Adrenal gland (tissue), 19 donors: ENCODE results near the gene KXD1. TPM values are rescaled to one million over a fixed set of nuclear protein-coding genes. Genes with fewer than 3 reads are reported as not detected.

Experiments
- DNase-seq, 7 donors: peaks; one replicate each; pipeline ENCODE4 v3.0.0-alpha.2; 2019 to 2020
- H3K27ac ChIP-seq, 5 donors: fragments of 200-600 bp; sonication (generic) in 4 of 5; 1 replicate in 3 of 5; 2 replicates in 2 of 5; pipeline versions ENCODE4 v1.5.1 to v1.8.0; 2016 to 2020; ENCODE audit warnings: mild to moderate bottlenecking in 1 of 5
- H3K27me3 ChIP-seq: fragments of 200-600 bp; 2 replicates; pipeline ENCODE4 v1.8.0; 2021
- H3K36me3 ChIP-seq, 2 donors: fragments of 200-600 bp; replicated peaks in 1 of 2; 1 replicate in 1 of 2; 2 replicates in 1 of 2; pipeline versions ENCODE4 v1.5.1 to v1.8.0; 2018 to 2022
- H3K4me1 ChIP-seq, 2 donors: fragments of 200-600 bp; replicated peaks in 1 of 2; 1 replicate in 1 of 2; 2 replicates in 1 of 2; pipeline versions ENCODE4 v1.5.1 to v1.8.0; 2018 to 2021
- H3K4me3 ChIP-seq, 4 donors: fragments of 200-600 bp; sonication (generic) in 3 of 4; one replicate each; pipeline ENCODE4 v1.5.1; 2016 to 2018
- H3K9me3 ChIP-seq, 3 donors: fragments of 200-600 bp; sonication (generic) in 1 of 3; replicated peaks in 1 of 3; 1 replicate in 2 of 3; 2 replicates in 1 of 3; pipeline versions ENCODE4 v1.5.1 to v1.8.0; 2016 to 2021
- CTCF ChIP-seq, 6 experiments: fragments of 450-650 bp in 4 of 6; fragments of 200-600 bp in 2 of 6; sonication (generic) in 1 of 6; IDR thresholded peaks; 1 replicate in 5 of 6; 2 replicates in 1 of 6; pipeline versions ENCODE4 v1.5.1 to v1.8.0; 2016 to 2021; ENCODE audit warnings: antibody characterized with exemption in 6 of 6, mild to moderate bottlenecking in 2 of 6, moderate library complexity in 1 of 6
- POLR2A ChIP-seq, 2 donors: fragments of 450-650 bp; IDR thresholded peaks; one replicate each; pipeline ENCODE4 v1.6.1; 2017; ENCODE audit warnings: antibody characterized with exemption in 2 of 2, mild to moderate bottlenecking in 2 of 2, moderate library complexity in 1 of 2
- WGBS, 4 donors: extraction: QIAGEN DNeasy Blood & Tissue Kit in 2 of 4; methylation state at CpG; one replicate each; pipeline versions ENCODE4 v1.1.5 to v1.1.7; 2013 to 2017; 5-methylcytosine and 5-hydroxymethylcytosine counted together
- intact Hi-C, 2 donors: fragments of 100-400 bp; cut with DNase I; formaldehyde crosslinking; loops; one replicate each; pipeline versions ENCODE4 v1.14.1 to v1.15.0; 2022 to 2023
- long read RNA-seq, 10 donors: library from polyadenylated mRNA in 3 of 10; unstranded in 2 of 10; stranded (forward) in 1 of 10; transcript quantifications; one replicate each; pipeline ENCODE4 v2.0.0 and lab custom pipeline, GENCODE V29; 2021 to 2026
- polyA plus RNA-seq, 3 donors: library from polyadenylated mRNA; stranded (reverse); fragments of 200-250 nt in 2 of 3; fragments of 350-450 nt in 1 of 3; fragmentation: Illumina TruSeq in 1 of 3; extraction: RNeasy Lipid Tissue Mini Kit (QIAGEN cat#74804) in 1 of 3; gene quantifications; one replicate each; pipeline ENCODE4 v1.2.3, GENCODE V29; 2013 to 2014
- total RNA-seq, 9 donors: library from RNA; depleted of rRNA in 4 of 9; stranded (reverse); fragments of >200 nt in 4 of 9; fragments of 120-200 nt in 1 of 9; fragmentation: NEBNext Ultra II Directional in 1 of 9; extraction: Animal tissue kit (Norgen Biotek cat#: 25700) in 1 of 9; gene quantifications; one replicate each; pipeline versions ENCODE4 v1.1.0 to v1.2.4, GENCODE V29; 2013 to 2023
- donor health status: healthy with polysubstance abuse.
- donor health status: Bipolar disorder and iron deficiency.
- donor health status: DM: yes; HTN: yes; CAD: no.
- donor health status: DM: no; HTN: no; CAD: no.
- donor health status: DM: no; HTN: no; CAD: no.
- donor health status: DM: yes; HTN: yes; CAD: no.

Gene KXD1
- total RNA-seq (100 to 1,000 TPM in 3 of 9 donors, 10 to 100 TPM in 6; 57.7 to 165 (median 83.3) TPM), polyA plus RNA-seq (100 to 1,000 TPM in 1 of 3 donors, 10 to 100 TPM in 2; 74.2 to 120 (median 79.4) TPM)
- long read RNA-seq, donor 1, transcript KXD1-205 (4 exons, 686 nt): minor isoform, 7 of 35 reads
- long read RNA-seq, donor 1, transcript KXD1-201 (5 exons, 1,426 nt): major isoform, 23 of 35 reads
- long read RNA-seq, donor 1, partial matches to known transcripts: 0 of 35 reads
- long read RNA-seq, donor 1, other reads (novel, unspliced or antisense): 0 of 35 reads
- long read RNA-seq, donor 2, transcript KXD1-201 (5 exons, 1,426 nt): major isoform, 8 of 33 reads
- long read RNA-seq, donor 2, partial matches to known transcripts: 20 of 33 reads
- long read RNA-seq, donor 2, other reads (novel, unspliced or antisense): 0 of 33 reads
- long read RNA-seq, donor 3, transcript KXD1-201 (5 exons, 1,426 nt): major isoform, 17 of 66 reads
- long read RNA-seq, donor 3, partial matches to known transcripts: 41 of 66 reads
- long read RNA-seq, donor 3, other reads (novel, unspliced or antisense): 0 of 66 reads
- long read RNA-seq, donor 4, transcript KXD1-201 (5 exons, 1,426 nt): major isoform, 52 of 62 reads
- long read RNA-seq, donor 4, partial matches to known transcripts: 1 of 62 reads
- long read RNA-seq, donor 4, other reads (novel, unspliced or antisense): 3 of 62 reads
- long read RNA-seq, donor 5, transcript KXD1-201 (5 exons, 1,426 nt): major isoform, 92 of 119 reads
- long read RNA-seq, donor 5, partial matches to known transcripts: 4 of 119 reads
- long read RNA-seq, donor 5, other reads (novel, unspliced or antisense): 12 of 119 reads
- long read RNA-seq, donor 6, transcript KXD1-201 (5 exons, 1,426 nt): major isoform, 18 of 29 reads
- long read RNA-seq, donor 6, partial matches to known transcripts: 1 of 29 reads
- long read RNA-seq, donor 6, other reads (novel, unspliced or antisense): 6 of 29 reads
- long read RNA-seq, donor 7, transcript KXD1-201 (5 exons, 1,426 nt): major isoform, 10 of 31 reads
- long read RNA-seq, donor 7, partial matches to known transcripts: 17 of 31 reads
- long read RNA-seq, donor 7, other reads (novel, unspliced or antisense): 0 of 31 reads
- long read RNA-seq, donor 8, transcript KXD1-201 (5 exons, 1,426 nt): major isoform, 20 of 31 reads
- long read RNA-seq, donor 8, transcript KXD1-205 (4 exons, 686 nt): minor isoform, 9 of 31 reads
- long read RNA-seq, donor 8, partial matches to known transcripts: 0 of 31 reads
- long read RNA-seq, donor 8, other reads (novel, unspliced or antisense): 0 of 31 reads
- long read RNA-seq, donor 9, transcript KXD1-205 (4 exons, 686 nt): minor isoform, 5 of 57 reads
- long read RNA-seq, donor 9, transcript KXD1-201 (5 exons, 1,426 nt): major isoform, 19 of 57 reads
- long read RNA-seq, donor 9, partial matches to known transcripts: 26 of 57 reads
- long read RNA-seq, donor 9, other reads (novel, unspliced or antisense): 0 of 57 reads
- long read RNA-seq, donor 10, transcript KXD1-201 (5 exons, 1,426 nt): major isoform, 6 of 9 reads
- long read RNA-seq, donor 10, partial matches to known transcripts: 0 of 9 reads
- long read RNA-seq, donor 10, other reads (novel, unspliced or antisense): 0 of 9 reads

- intact Hi-C loops: no loop called here
- TF ChIP-seq POLR2A (IDR thresholded peaks at IDR 0.05): peak; percentile 76 to 77
- no peak for TF ChIP-seq CTCF (IDR thresholded peaks at IDR 0.05)
- H3K4me1 ChIP-seq: peaks cover 6 to 12% of the 10 kb centered on the region in 2 donors
- peak within 1 kb of the TSS; percentile 46 to 87 (median 66) for H3K4me3 ChIP-seq
- H3K27me3 ChIP-seq: no peaks in the 10 kb centered on the region
- 1 to 6% (median 2%) methylated on average over 4 to 58 of the region's 58 CpGs for WGBS, 4 donors
- H3K9me3 ChIP-seq: no peaks in the 10 kb centered on the region
- peak within 1 kb of the TSS; percentile 73 to 98 (median 89) for H3K27ac ChIP-seq
- peak; percentile 97 to 100 (median 98) for DNase-seq
- H3K36me3 ChIP-seq: no peaks in the 10 kb centered on the region
These were observed at the start of gene KXD1 for GRCh38 chr19:18557411-18558201. Gene KXD1, plus strand, starts transcription at chr19:18557870. Its CDS starts 4,187 bp downstream, at chr19:18562057.

GRCh38 chr19:18508585-18508984 is 49.1 kb upstream of the KXD1 start:
- WGBS, 4 donors: 83 to 92% (median 91%) methylated on average over 7 of the region's 7 CpGs
- Histone ChIP-seq H3K4me3 (no peak overlapping the region), H3K27ac (peak overlapping the region in 1 of 5 donors; percentile 1), H3K36me3 (no peaks in the 10 kb centered on the region), H3K4me1 (peaks cover 30 to 60% of the 10 kb centered on the region in 2 donors), H3K9me3 (no peaks in the 10 kb centered on the region), H3K27me3 (no peaks in the 10 kb centered on the region)
- no peak for DNase-seq
- intact Hi-C loops: no loop called here
- TF ChIP-seq POLR2A (IDR thresholded peaks at IDR 0.05) (no peak), CTCF (IDR thresholded peaks at IDR 0.05) (no peak)

- Histone ChIP-seq H3K27ac (no peak overlapping the region), H3K36me3 (no peaks in the 10 kb centered on the region), H3K9me3 (no peaks in the 10 kb centered on the region), H3K27me3 (no peaks in the 10 kb centered on the region), H3K4me1 (peaks cover 36 to 60% of the 10 kb centered on the region in 2 donors), H3K4me3 (no peak overlapping the region)
- intact Hi-C loops: loop anchor here in 1 of 2 donors (10.0 kb wide), 1 partner anchor 45 kb away; no protein-coding TSS in a partner anchor
- WGBS, 4 donors: 87 to 97% (median 93%) methylated on average over 8 of the region's 8 CpGs
- DNase-seq: no peak
- no peak for TF ChIP-seq POLR2A (IDR thresholded peaks at IDR 0.05)
- no peak for TF ChIP-seq CTCF (IDR thresholded peaks at IDR 0.05)
These were observed 47.5 kb upstream of the KXD1 start for GRCh38 chr19:18510216-18510615.
